GDM1 (cell line): Measurements from ENCODE around the gene SERPINB12.

Source experiments
- DNase-seq: peaks from one replicate; lab custom pipeline; 2025; lab: John Stamatoyannopoulos, UW

The SERPINB12 gene, protein sequence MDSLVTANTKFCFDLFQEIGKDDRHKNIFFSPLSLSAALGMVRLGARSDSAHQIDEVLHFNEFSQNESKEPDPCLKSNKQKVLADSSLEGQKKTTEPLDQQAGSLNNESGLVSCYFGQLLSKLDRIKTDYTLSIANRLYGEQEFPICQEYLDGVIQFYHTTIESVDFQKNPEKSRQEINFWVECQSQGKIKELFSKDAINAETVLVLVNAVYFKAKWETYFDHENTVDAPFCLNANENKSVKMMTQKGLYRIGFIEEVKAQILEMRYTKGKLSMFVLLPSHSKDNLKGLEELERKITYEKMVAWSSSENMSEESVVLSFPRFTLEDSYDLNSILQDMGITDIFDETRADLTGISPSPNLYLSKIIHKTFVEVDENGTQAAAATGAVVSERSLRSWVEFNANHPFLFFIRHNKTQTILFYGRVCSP

DNA sequence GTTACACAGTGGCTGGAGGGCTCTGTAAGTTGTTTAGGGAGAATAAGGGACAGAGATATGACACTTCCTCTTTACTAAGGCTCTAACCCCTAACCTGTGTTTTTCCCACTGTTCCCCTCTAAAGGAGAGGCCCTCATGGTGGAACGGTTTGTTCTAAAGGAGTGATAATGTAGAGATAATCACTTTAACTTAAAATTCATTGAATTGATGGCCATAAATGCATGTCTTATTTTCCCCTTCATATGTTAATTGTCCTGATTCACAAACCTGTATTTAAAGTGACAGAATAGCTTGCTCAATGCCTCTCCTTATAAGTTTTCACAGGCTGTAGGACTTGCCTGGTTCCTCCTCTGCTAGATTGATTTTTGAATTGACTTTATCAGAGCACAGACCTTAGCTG lies at the start of gene SERPINB12:
TSS of gene SERPINB12 (plus strand) at position 301 of the 400 bp plus-strand sequence. CDS start 13,791 bp downstream, outside the sequence.
- DNase-seq, result no peak

DNA sequence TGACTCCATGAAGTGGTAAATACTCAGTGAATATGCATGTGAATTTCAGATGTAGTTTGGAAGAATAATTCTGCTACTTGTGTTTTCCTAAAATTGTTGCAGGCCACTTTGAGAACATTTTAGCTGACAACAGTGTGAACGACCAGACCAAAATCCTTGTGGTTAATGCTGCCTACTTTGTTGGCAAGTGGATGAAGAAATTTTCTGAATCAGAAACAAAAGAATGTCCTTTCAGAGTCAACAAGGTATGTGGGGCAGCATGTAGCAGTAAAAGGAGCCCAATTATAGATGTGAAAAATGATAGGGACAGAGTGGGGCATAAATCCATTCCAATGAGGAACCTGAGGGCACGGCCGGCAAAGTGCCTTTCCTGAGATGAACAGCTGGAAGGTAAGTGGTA lies 49.3 kb upstream of the SERPINB12 start:
- no peak for DNase-seq

DNA sequence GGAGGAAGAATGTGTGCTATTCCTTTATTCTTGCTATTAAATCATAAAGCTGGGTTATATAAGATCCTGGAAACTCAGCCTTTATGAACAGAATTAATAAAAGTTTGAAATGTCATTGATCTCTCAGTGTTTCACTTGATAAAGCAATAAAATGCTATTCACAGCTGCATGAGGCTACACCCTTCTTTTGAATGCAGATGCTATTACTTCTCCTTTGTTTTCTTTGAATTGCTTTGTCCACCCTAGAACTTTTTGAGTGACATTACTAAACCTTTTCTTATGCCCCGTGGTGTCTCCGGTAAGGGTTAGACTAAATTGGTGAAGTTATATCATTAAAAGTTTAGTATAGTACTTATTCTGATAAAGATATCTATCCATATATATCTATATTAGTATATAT lies 46.5 kb upstream of the SERPINB12 start:
- DNase-seq, result no peak

DNA sequence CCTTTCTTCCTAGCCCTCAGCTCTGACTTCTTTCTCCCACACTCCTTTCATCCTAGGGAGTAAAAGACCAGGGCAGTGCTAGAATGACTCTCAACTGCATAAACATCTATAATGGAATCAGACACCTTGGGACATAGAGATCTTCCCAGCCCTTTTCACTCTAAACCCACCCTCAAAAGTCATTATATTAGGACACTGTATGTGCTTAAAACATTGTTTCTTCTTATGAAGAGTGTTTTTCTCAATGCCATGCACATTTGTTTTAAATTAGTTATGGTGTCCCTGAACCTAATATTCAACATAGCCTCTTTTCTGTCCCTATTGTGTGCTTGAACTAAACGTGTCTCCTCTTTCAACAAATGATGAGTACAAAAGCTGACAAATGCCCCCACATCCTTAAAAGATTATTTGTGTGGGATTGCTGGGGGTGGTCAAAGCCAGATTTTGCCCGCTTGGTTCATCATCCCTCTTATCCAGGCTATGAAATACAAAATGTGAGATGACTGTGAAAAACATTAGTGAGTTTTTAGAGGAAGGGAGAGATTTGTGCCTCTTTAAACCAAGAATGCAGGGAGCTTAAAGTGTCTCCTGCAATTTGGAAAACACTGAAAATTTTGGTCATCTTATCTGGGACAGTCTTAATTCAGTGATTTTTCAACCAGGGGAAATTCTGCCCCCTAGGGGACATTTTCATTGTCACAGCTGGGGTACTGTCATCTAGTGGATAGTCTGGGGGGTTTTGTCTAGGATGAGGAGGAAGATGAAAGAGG lies 36.4 kb upstream of the SERPINB12 start:
- peak; percentile 5 for DNase-seq

DNA sequence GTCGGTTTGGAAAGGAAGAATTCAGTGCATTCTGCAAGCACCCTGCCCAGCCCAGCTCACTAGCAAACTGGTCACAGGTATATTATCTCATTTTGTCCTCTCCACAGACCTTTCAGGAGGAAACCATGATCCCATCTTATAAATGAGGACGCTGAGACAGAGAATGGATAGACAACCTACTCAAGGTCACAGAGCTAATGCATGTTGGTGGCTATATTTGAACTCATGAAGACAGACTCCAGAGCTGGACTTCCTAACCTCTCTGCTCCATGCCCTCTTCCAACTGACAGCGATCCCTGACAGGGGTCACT lies 35.9 kb upstream of the SERPINB12 start:
- no peak for DNase-seq

DNA sequence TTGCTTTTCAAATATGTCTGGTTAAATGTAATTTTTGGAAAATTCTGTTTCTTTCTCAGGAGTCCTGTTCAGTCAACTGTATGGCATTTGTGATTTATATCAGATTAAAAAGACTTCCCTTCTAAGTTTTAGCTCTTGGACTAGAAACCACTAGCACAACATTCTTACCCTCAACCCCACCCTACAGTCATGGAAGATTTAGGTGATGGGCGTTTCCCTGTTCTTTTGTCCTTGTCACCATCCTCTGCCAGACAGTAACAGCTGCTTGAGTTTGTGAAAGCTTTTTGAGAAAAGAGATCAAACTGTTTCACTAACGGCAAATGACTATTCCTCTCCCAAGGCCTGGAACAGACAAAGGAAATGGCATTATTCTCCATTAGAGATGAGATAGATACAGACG lies 33.6 kb upstream of the SERPINB12 start:
- no peak for DNase-seq

DNA sequence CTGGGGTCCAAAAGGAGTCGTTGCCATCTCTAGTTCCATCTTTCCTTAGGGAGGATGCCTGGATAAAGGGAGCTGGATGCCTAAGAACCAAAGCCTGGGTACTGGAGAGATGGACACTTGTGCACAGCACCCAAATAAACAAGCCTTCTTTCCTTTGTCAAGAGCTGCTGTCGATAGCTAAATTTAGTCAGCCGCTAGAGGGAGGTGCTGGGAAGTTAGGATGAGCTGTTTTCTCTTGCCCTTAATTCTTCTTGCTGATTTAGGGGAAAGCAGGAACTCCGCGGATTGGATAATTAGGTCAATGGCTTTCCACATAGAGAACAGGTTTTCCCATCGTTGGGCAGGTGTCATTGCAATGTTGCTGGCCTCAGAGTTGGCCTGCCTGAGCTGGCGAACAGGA lies 30.9 kb upstream of the SERPINB12 start:
- no peak for DNase-seq

DNA sequence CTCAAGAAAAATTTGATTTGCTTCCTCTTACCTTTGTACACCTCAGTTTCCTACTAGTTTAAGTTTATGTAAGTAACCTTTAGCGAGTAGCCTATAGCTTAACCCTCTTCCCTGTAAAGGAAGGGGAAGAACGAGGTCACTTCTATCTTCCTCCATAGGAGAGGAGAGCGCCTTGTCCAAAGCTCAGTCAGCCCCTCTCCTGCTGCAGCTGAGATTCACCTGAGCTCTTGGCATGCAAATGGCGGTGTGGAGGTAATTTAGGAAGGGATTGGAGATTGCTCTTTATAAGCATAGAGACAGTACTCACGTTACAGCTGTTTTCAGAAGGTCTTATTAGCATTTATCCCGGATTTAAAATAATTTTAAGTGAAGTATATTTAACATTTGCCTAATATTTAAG lies 27.8 kb upstream of the SERPINB12 start:
- no peak for DNase-seq

DNA sequence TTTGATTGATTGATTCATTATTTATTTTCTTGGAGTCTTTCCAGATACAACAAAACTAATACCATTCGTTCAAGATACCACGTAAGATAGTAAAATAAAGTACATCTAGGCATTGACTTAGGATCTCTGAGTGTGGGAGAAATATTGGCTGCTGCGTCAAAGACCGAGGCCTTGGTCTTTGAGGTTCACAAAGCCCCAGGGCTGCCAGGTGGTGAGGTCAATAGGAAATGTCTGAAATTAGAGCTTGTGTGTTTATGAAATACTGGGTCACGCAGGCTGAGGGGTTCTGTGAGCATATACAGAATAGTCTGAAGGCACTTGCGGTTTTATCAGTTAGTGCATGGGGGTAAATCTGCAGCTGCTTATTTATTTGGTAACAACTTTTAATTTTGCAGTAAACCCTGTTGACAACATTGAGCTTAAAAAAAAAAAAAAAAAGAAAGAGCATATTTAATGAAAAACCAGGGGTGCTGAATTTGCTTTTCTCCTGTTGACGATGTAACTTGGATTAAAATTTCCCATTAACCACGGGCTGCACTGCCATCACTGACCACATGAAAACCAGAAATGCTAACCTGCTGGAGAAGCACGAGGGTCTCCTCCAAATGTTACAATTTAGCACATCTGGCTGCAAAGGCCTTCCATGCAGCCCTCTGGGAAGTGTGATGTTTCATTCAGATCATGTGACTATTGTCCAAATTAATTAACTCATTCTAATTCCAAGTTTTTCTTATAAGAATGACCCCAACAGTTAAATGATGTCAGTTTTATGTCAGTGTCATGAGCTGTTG lies 27.1 kb upstream of the SERPINB12 start:
- DNase-seq, result no peak

DNA sequence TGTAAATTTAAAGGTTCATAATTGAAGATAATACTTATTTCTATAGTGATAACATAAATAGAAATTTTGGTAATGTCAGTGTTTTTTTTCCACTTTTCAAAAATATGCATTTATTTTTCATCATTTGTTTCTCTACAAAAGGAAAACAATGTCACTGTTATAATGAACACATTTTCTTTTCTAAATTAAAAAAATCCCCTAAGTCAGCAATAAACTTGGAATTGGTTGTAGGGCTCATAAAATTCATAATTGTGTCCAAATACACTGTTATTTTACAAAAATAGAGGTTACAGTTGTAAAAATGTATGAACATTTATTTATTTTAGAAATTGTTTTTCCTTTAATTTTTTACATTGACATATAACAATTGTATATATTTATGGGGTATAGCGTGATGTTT lies 26.4 kb upstream of the SERPINB12 start:
- DNase-seq, result no peak

DNA sequence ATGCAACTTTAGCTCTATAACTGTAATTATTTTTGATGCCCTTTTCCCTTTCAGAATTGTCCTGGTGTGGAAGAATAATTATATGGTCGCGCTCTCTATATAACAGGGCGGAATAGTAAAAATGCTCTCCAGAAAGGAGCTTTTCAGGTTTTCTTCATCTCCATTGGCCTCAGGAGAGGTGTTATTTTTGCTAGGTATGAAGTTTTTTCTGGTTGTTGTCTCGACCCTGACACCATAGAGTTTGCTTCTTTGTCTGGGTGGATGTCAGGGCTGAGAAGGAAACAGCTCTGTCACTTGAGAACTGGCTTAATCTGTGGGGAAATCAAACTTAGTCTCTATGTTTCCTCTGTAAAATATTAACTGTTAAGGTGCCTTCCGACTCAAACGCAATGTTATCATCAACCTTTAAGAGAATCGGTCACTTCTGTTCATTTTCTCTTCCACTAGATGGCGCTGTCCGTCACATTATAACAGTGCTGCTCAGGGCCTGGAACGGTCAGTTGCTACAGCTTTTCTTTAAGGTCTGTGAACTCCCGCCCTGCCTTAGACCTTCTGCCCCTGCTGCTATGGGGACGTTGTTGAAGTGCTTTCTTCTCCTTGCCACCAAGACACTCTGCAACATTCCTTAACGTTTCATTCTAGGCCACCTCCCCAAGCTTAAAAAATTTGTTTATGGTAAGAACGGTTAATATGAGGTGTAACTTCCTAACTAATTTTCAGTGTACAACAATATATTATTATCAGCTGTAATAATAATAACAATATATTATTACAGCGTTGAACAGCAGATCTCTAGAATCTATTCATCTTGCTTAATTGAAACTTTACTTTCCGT lies 23.8 kb upstream of the SERPINB12 start:
- DNase-seq, result peak; percentile 69

DNA sequence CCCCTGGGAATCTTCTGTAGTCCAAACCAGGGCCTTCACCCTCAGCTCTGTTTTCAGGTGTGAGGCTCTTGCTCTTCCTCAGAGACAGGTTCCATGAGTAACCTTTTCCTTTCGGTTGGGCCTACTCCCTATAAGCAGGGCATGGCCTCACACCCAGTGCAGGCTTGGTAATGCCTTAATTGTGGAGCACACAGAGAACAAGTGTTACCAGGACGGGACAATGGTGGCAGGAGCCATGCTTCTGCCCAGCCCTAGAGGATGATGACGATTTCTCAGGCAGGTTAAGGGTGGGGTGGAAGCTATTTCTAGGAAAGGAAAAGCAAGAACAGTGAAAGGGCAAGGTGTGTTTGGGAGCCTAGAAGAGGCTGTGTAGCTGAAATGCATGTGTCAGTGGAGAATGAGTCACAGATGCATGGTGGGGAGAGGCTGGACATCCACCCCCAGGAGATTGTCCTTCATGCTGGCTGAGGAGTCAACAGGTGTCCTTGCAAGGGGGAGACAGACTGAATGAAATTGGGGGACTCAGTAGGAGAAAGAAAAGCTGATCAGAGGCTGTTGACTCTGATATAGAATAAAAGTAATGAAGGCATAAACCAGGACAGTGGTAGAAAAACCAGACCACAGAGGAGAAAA lies 22.0 kb upstream of the SERPINB12 start:
- DNase-seq, result no peak

DNA sequence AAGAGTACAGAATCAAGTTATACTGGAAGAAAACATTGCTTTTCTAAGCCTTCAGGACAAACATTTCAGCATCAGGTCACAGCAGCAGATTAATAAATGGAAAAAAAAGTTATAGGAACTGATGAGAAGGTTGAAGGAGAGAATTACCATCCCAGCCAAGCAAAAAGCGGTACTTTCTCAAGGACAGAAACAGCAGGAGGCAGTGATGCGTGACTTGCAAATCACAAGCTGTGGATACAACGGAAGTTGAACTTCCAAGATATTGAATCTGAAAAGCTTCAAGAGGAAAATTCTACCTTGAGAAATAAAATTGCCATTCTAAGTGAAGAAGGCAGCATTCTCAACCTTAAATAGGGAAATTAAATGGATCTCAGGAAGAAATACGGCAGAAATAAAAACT lies 18.5 kb upstream of the SERPINB12 start:
- no peak for DNase-seq

DNA sequence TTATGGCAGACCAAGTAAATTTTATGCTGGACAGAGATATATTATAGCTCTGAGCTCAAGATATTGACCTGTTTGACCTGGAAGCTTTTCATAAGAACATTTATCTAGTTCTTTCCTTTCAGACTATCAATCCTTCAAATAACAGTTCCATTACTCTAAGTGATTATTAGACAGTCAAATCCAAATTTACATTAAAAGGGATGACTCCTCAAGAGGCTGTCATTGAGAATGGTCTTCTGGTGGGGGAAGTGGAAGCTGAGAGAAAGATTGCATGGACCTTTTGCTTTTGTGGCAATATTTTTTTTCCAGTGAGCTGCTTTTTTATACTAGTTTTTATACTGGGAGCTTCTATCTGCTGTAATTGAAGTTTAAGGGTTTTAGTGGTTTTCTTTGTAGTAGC lies 14.9 kb upstream of the SERPINB12 start:
- no peak for DNase-seq

DNA sequence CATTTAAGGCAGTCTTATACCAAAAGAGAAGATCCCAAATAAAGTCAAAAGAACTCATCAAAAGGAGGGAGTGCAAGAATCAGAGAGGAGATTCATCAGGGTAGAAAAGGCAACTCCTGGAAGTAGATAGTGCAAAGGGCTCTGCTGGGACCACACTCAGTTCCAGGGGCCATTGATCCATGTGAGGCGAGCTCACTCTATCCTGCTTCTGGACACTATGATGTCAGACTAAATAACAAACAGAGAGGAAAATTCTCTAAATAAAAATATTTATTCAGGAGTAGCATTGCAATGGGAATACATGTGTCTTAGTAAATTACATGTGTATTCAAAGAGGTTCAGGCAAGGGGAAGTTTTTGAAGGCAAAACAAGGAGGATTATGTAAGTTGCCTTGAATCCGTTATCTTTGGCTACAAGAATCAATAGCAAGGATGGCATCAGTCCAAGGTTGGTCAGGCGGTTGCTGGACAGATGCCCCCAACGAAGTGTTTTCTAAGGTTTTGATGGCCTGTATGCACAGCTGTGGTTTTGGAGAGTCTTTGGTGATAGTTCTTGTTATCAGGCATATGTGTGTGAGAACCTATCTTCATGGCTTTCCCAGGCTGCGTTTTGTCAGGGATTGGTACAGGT lies 13.2 kb upstream of the SERPINB12 start:
- no peak for DNase-seq

DNA sequence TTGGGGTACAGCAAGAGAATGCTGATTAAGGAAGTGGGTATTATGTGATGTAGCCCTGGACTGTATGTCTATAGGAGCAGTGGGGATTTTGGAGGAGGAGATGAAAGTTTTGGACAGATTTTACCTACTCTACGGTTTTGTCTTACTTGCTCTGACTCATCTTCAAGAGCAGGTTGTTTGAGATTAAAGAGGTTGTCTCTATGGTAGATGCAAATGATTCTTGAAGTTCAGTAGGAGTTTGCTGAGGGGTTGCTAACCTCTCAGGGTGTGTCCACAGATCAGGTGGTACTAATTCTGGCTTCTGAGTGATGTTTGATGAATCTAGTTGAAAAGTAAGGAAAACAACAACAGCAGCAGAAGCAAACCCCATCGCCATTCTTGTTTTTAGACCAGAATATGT lies 9.7 kb upstream of the SERPINB12 start:
- DNase-seq, result no peak

DNA sequence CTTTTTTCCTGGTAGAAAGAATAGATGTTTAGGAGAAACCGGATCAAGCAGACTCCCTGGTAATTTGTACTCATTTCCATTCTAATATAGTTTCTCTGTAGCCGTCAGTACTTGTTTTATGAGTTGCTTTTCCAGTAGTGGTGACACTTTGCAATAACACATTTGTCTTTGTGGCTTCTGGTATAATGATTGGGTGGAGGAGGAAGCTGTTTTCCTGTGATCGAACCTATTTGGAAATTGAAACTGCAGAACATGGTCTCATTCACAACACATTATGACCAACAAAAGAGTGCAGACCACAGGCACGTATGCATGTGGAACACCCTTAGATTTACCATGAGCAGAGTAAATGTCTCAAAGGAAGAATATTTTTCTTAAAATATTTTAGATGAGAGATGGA lies 7.6 kb upstream of the SERPINB12 start:
- DNase-seq, result no peak

DNA sequence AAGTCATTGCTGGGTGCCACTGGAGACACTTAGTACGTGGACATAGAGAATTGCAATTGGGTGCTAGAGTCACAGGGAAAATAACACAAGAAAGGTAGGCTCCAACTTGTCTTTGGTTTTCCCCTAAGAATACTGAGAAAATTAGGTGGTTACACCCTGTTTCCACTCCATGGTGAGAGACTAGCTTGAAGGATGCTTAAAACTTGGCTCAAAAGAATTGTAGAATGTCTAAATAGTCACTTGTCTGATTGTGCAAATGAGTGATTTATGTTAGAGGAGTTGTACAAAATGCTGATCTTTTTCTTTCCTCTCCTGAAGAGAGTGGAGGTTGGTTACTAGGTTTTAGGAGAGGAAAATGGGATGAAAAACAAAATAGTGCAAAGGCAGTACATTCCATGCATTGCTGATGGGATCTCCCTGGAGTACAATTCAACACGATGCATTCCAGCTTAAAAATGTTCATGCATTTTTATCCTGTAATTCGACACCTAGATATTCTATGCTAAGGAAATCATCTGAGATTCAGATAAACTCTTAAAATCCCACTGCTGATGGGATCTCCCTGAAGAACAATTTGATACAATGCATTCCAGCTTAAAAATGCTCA lies 2.2 kb upstream of the SERPINB12 start:
- DNase-seq, result no peak

DNA sequence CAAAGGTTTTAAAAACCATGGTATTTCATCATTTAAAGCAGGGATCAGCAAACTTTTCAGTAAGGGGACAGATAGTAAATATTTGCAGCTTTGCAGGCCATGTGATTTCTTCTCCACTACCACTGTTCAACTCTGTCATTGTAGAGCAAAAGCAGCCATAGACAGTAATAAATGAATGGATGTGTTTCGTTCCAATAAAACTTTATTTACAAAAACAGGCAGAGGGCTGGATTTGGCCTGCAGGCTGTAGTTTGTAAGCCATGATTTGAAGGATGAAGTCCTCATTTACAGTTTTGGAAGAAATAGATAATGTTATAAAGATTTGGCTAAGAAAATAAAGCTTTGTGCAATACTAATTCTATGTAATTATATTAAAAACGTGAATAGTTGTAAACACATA lies 1.8 kb downstream of the SERPINB12 start:
- no peak for DNase-seq

DNA sequence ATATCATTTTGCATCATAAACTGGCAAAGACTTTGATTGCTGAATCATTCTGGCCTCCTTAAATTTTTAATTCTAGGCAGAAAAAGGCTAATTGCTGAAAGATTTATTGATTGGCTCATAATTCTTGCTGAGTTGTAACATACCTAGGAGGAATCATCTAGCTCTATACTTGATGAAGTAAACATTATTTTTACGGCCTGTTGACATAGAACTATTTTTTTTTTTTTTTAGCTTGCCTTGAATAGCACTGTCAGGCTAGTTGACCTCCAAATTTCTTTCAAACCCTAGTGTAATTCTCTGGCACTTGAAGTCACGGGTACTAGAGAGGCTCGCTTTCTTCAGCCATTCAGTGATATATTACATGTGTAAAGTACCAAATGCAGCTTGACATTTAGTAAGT lies 2.8 kb downstream of the SERPINB12 start:
- no peak for DNase-seq

DNA sequence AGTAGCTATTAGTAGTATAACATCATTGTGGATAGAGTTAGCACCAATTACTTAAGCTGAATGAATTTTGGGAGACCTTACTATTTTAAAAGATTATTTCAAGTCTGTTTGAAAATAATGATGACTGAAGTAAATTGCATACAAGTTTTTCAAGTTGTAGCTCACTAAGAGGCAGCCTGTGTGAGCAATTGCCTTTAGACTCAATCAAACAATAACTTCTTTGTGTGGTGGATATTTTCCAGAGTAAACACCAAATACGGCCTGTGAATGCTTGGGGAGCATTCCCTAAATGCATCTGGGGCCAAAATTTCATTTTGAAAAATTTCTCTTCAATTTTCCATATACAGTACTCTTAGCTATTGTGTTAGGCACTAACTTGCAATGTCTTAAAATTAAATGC lies 7.9 kb downstream of the SERPINB12 start:
- no peak for DNase-seq
